Measurements from ENCODE around the gene NDUFA8.

NDUFA8 gene

GRCh38 chr9:122183501-122183900, 23.9 kb upstream of the NDUFA8 start:
- DNase-seq = no peak

DNA sequence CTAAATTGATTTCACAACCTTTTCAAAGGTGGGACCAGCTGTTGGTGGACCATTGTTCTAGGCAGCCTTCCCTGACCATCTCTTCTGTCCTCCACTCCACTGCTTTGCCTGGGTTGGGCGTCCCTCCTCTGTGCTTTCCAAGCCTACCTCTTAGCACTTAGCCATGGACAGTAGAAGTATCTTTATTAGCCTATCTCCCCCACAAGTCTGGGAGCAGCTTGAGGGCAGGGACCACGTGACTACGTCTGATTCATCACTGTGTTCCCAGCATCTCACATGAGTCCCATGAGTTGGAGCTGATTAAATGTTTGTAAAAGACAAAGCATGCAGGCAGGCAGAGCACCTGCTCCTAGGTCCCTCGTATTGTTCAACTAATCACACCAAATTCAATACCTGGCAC, 21.1 kb upstream of the NDUFA8 start:
- DNase-seq = no peak

DNA sequence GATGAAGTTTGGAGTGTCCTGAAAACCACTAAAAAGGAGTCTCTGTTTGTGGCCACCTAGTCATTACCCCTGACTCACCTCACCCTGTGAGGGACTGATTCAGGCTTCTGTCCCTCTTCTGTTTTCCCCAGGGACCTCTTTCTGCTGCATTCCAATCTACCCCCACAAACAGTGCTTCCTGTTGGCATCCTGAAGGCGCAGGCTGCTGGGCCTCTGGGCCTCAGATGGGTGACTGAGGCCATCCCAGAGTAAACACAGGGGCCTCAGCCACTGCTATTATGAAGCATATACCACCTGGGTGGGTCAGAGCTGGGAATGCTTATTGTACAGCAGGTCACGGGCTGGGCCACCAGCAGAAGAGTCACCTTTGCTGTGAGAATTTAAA, 20.1 kb upstream of the NDUFA8 start:
- DNase-seq = no peak

- no peak for DNase-seq
Observed at GRCh38 chr9:122179054-122179689, 19.6 kb upstream of the NDUFA8 start.

- DNase-seq = no peak
Observed at GRCh38 chr9:122176916-122177315, 17.3 kb upstream of the NDUFA8 start.

- no peak for DNase-seq
Observed at GRCh38 chr9:122173670-122174069, 14.1 kb upstream of the NDUFA8 start.

DNA sequence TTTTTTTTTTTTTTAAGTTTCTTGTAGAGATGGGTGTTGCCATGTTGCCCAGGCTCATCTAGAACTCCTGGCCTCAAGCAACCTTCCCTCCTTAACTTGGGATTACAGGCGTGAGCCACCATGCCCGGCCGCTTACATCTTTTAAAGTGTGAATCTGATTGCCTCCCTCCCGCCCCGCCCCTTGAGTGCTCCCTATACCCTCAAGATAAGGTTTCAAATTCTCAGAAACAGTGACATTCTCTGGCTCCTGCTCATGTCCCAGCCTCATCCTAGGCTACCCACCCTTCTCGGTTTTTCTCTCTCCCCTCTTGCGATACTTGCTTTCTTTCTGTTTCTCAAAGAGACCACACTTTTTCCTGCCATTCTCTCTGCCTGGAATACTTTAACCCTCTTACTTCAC, 12.6 kb upstream of the NDUFA8 start:
- no peak for DNase-seq

DNA sequence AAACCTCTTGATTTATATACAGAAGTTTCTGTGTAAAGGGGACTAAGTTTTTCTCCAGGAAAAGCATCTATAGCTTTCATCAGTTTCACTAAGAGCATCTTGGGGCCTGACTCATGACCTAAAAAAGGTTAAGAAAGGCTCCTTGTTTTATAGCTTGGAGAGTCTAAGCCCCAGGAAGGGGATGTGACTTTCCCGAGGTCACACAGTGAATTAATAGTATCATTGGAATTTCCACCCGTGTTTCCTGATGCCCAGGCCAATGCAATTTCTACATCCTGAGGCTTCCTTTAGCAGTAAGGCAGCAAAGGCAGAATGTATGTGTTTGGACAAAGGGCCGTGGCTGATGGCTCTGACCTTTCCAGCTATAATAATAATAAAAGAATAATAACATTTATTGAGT, 8.8 kb upstream of the NDUFA8 start:
- DNase-seq = no peak

- no peak for DNase-seq
Observed at GRCh38 chr9:122164286-122164685, 4.7 kb upstream of the NDUFA8 start.

DNA sequence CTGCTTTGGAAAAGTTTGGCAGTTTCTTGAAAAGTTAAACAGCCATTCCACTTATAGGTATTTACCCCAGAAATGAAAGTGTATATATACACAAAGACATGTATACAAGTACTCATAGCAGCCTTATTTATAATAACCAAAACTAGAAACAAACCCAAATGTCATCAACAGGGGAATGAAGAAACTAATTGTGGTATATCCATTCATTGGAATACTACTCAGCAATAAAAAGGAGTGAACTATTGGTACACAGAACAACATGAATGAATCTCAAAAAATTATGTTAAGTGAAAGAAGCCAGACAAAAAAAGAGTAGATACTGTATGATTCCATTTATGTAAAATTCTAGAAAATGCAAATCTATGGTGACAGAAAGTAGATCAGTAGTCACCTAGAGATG, 2.8 kb upstream of the NDUFA8 start:
- DNase-seq = no peak

GRCh38 chr9:122159925-122160246, 307 bp upstream of the NDUFA8 start:
- DNase-seq = no peak

DNA sequence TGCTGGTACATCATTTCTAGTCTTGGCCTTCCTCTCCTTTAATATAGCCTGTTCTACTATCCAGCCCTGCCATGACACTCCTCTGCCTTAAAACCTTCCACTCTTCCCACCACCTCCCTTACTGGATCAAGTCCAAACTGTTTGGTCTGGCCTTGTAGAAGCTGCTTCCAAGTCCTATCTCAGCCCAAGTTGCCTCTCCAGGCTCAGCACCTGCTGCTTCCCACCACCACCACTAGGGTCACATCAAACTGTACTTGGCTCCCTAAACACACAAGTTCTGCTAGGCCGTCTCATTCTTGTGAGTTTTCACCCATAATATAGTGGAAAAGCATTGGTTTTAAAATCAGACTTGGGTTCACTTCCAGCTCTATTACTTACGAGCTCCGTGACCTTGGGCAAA, 1.4 kb downstream of the NDUFA8 start:
- DNase-seq = peak; percentile 55

DNA sequence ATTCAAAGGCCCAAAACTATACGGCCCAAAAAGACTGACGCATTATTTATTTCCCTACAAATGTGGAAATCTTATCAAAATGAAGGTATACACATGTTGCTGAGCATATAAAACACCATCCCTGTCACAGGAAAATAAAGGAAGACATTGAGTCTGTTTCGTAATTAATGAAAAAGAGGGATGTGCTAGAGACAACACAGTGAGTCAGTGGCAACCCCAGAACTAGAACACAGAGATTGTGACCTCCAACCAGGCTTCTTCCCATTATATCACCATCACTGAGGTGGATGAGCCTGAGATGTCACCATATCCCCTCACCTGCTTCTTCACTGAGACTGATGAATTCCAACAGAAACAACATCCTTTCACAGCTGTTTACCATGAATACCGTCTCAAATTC, 3.8 kb downstream of the NDUFA8 start:
- DNase-seq = no peak

- no peak for DNase-seq
Observed at GRCh38 chr9:122151267-122151828, 8.2 kb downstream of the NDUFA8 start.

- no peak for DNase-seq
Observed at GRCh38 chr9:122145592-122145863, 14.1 kb downstream of the NDUFA8 start.

- DNase-seq = no peak
Observed at GRCh38 chr9:122144836-122145591, 14.6 kb downstream of the NDUFA8 start.

GRCh38 chr9:122143876-122144405, 15.6 kb downstream of the NDUFA8 start:
- DNase-seq = no peak

GRCh38 chr9:122143296-122143695, 16.3 kb downstream of the NDUFA8 start:
- no peak for DNase-seq

- DNase-seq = no peak
Observed at GRCh38 chr9:122141671-122142070, 17.9 kb downstream of the NDUFA8 start.

DNA sequence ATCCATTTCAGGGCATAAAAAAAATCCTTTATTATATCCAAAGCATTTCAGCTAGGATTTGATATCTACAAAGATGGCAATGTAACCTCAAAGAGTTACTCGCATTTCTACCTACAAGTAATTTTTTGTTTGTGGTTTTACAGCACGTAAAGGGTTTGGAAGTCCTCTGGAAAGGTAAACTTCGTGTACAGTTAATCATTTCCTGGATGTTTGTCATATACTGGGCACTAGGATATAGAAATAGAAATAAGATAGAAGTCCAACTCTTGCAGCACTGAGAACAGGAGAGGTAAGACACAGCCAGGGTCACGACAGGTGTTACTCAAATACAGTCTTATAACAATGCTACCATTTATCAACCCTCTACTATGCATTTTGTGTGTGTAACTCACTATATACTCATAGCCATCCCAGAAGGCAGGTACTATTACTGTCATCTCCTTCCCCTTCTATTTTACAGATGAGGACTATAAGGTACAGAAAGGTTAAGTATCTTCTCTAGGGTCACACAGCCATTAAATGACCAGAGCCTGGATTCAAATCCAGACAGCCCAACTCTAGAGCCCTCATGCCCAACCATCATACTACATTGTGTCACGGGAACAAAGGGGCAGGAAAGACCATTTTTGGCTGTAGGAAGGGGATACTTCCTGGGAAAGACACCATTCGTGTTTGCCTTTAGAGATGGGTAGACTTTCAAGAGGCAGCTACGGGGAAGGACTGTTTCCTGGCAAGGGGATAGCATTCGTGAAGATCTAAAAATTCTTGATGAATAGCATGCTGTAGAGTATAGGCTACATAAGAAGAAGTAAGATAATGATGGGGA, 19.0 kb downstream of the NDUFA8 start:
- no peak for DNase-seq

DNA sequence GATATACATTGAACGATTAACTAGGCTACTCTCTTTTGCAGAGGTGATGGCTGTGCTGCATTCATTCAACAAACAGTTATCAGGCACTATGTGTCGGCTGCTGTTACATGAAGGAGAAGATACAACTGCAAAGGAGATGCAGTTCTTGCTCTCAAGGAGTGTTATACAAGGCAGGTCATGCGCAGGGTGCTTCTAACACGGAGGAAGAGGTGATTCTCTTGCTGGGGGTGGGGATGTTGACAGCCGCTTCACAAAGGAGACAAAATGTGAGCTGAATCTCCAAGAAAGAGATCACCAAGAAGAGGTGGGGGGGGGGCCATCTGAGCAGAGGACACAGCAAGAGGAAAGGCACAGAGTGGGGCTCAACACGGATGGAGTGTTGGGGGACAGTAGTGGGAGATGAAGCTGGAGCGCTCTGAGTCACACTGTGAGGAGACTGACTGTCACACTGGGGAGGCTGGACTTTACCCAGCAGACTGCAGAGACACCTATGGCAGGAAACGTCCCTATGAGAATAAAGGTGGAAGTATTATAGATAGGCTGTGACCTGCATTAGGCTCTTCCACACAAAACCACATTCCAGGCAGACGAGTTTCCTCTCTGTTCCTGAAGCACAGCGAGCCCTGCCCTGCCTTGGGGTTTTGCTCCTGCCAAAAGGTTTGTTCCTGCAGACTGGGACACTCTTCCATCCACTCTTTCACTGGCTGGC, 20.9 kb downstream of the NDUFA8 start:
- DNase-seq = no peak

- DNase-seq = no peak
Observed at GRCh38 chr9:122135529-122135859, 24.1 kb downstream of the NDUFA8 start.

DNA sequence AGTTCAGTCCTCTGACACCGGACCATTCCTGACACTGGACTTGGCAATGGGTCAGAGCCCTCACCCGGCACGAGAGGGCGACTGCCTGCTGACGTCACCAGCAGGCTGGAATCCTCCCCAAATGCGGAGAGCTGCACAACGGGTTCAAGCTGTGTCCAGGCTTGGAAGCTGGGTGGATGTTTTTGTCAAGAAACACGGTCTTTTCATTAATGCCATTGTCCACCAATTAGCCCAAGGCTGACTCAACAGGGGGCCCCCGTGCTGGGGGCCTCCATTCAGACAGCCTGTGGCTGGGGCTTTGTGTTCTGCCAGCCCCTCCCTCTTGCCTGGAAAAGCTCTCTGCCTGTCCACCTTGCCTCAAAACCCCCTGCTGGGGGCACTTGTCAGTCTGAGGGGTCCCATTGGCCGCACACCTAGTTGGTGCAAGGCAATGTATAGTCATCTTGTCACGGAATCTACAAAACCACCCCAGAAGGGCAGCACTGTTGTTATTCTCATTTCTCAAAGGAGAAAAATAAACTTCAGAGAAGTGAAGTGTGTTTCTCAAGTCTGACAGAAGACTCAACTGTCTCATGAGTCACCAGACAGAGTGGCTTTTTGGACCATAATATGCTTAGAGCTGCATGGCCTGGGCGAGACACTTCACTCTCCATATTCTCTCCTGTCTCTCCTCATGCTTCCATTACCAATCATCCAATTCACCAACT, 24.6 kb downstream of the NDUFA8 start:
- DNase-seq = no peak
